Midbrain (tissue), 1 donor: Measurements from ENCODE around the gene IFRD1.

Experiments used
- DNase-seq: peaks from one replicate; lab custom pipeline; 2025; lab: John Stamatoyannopoulos, UW

Gene IFRD1

GRCh38 chr7:112487457-112488263, 37.4 kb downstream of the IFRD1 start:
- no peak for DNase-seq

- DNase-seq = no peak
Measured at GRCh38 chr7:112488264-112488552, 37.9 kb downstream of the IFRD1 start.

- no peak for DNase-seq
Measured at GRCh38 chr7:112492186-112492585, 41.9 kb downstream of the IFRD1 start.

- no peak for DNase-seq
Measured at GRCh38 chr7:112494656-112495055, 44.4 kb downstream of the IFRD1 start.

- no peak for DNase-seq
Measured at GRCh38 chr7:112495156-112495788, 45.0 kb downstream of the IFRD1 start.

GRCh38 chr7:112495810-112496462, 45.7 kb downstream of the IFRD1 start:
- DNase-seq = peak; percentile 71

GRCh38 chr7:112497481-112497880, 47.2 kb downstream of the IFRD1 start:
- DNase-seq = no peak

GRCh38 chr7:112500619-112501018, 50.4 kb downstream of the IFRD1 start:
- DNase-seq = no peak

- DNase-seq = no peak
Measured at GRCh38 chr7:112501801-112502503, 51.7 kb downstream of the IFRD1 start.

- DNase-seq = no peak
Measured at GRCh38 chr7:112502700-112503099, 52.4 kb downstream of the IFRD1 start.

- DNase-seq = no peak
Measured at GRCh38 chr7:112503361-112503972, 53.2 kb downstream of the IFRD1 start.

GRCh38 chr7:112504093-112504695, 53.9 kb downstream of the IFRD1 start:
- DNase-seq = no peak

GRCh38 chr7:112505495-112505894, 55.2 kb downstream of the IFRD1 start:
- peak; percentile 20 for DNase-seq

- no peak for DNase-seq
Measured at GRCh38 chr7:112508404-112508803, 58.1 kb downstream of the IFRD1 start.

- DNase-seq = no peak
Measured at GRCh38 chr7:112509402-112509801, 59.1 kb downstream of the IFRD1 start.

- no peak for DNase-seq
Measured at GRCh38 chr7:112510001-112510742, 59.9 kb downstream of the IFRD1 start.

- DNase-seq = no peak
Measured at GRCh38 chr7:112510743-112511110, 60.5 kb downstream of the IFRD1 start.

- DNase-seq = no peak
Measured at GRCh38 chr7:112511451-112512202, 61.4 kb downstream of the IFRD1 start.

- no peak for DNase-seq
Measured at GRCh38 chr7:112512451-112513210, 62.4 kb downstream of the IFRD1 start.

GRCh38 chr7:112515989-112516388, 65.7 kb downstream of the IFRD1 start:
- no peak for DNase-seq
